Measurements from ENCODE around the gene ACKR3.

Gene ACKR3

DNA sequence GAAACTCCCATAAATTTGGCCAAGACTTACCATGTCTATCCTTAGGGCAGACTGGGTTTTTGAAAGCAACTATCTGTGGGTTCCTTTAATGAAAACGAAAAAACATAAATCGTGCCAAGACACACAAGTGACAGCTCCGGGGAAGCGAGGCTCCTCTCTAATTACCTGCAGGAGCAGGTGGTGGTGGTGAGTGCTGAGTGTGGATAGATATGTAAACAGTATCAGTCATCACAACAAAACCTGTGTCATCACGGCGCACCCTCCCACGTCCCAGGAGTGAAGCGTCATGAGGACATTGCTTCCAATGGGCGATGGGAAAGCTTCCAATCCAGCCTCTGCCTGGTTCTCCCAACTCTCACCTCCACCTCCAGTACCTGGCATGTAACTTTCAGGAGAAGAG, 31.3 kb downstream of the ACKR3 start:
- H3K4me3 ChIP-seq (ENCODE audit: low read length, poor library complexity, severe bottlenecking): no peak overlapping the region
- no peaks in the 10 kb centered on the region for H3K79me2 ChIP-seq (ENCODE audit: insufficient read depth, low read length)
- H2AFZ ChIP-seq (ENCODE audit: low read length): no peak overlapping the region
- H3K9me3 ChIP-seq (ENCODE audit: insufficient read depth, low read depth, low read length): no peaks in the 10 kb centered on the region
- H3K27me3 ChIP-seq (ENCODE audit: insufficient read depth, low read length, poor library complexity, severe bottlenecking): no peaks in the 10 kb centered on the region
- no peaks in the 10 kb centered on the region for H3F3A ChIP-seq (ENCODE audit: low read depth)
- H3K9me2 ChIP-seq (replicated peaks; ENCODE audit: low read depth, low read length): no peaks in the 10 kb centered on the region
- no peaks in the 10 kb centered on the region for H3K36me3 ChIP-seq (ENCODE audit: insufficient read depth, low read length)
- H3K4me2 ChIP-seq (ENCODE audit: low read depth, low read length, poor library complexity, severe bottlenecking): no peak overlapping the region
- no peaks in the 10 kb centered on the region for H4K20me1 ChIP-seq (ENCODE audit: insufficient read depth, low read length, poor library complexity, severe bottlenecking)
- H3K4me1 ChIP-seq (ENCODE audit: insufficient read depth, low read length, poor library complexity, severe bottlenecking): no peaks in the 10 kb centered on the region
- H3K9ac ChIP-seq (ENCODE audit: low read depth, low read length, poor library complexity, severe bottlenecking): no peak overlapping the region
- TF ChIP-seq, protein P1, sequence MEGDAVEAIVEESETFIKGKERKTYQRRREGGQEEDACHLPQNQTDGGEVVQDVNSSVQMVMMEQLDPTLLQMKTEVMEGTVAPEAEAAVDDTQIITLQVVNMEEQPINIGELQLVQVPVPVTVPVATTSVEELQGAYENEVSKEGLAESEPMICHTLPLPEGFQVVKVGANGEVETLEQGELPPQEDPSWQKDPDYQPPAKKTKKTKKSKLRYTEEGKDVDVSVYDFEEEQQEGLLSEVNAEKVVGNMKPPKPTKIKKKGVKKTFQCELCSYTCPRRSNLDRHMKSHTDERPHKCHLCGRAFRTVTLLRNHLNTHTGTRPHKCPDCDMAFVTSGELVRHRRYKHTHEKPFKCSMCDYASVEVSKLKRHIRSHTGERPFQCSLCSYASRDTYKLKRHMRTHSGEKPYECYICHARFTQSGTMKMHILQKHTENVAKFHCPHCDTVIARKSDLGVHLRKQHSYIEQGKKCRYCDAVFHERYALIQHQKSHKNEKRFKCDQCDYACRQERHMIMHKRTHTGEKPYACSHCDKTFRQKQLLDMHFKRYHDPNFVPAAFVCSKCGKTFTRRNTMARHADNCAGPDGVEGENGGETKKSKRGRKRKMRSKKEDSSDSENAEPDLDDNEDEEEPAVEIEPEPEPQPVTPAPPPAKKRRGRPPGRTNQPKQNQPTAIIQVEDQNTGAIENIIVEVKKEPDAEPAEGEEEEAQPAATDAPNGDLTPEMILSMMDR (conservative IDR thresholded peaks at IDR 0.05; ENCODE audit: low read length): no peak
- no peak for TF ChIP-seq EZH2phosphoT487 (IDR thresholded peaks at IDR 0.05; ENCODE audit: borderline replicate concordance)

DNA sequence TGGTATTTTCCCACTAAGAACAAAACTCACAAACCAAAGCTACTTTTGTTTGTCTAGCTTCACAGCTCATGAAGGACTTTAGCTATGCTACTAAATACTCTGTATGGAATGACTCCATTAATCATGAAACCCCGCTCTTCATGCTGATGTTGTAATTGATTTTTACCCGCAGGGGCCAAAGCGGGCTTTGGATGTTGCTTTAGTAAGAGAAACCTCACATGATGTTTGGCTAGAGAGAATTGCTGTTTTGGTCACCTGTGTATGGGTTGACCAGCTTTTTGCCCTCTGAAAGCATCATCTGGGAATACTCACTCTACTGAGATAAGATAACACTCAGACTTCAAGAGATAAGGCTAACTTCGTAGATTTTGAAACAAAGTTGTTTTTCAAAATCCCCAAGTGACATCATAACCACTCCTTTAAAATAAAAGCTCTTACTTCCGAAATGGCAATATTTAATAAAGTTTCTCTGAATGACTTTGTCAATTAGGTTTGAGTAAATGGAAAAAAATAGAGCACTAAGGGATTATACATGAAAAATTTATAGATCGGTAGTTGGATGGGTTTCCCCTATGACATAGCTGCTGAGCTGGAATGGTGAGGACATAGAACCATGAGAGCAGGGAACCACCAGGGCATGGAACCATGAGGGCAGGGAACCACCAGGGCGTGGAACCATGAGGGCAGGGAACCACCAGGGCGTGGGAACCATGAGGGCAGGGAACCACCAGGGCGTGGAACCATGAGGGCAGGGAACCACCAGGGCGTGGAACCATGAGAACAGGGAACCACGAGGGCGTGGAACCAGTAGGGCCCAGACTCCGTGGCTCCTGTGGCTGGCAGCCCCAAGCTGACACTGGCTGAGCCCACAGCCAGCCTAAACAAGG, 31.9 kb downstream of the ACKR3 start:
- Histone ChIP-seq H3K9me2 (replicated peaks; ENCODE audit: low read depth, low read length) (no peaks in the 10 kb centered on the region), H4K20me1 (ENCODE audit: insufficient read depth, low read length, poor library complexity, severe bottlenecking) (no peaks in the 10 kb centered on the region), H3K9me3 (ENCODE audit: insufficient read depth, low read depth, low read length) (no peaks in the 10 kb centered on the region), H3K27me3 (ENCODE audit: insufficient read depth, low read length, poor library complexity, severe bottlenecking) (no peaks in the 10 kb centered on the region), H3K4me3 (ENCODE audit: low read length, poor library complexity, severe bottlenecking) (no peak overlapping the region), H2AFZ (ENCODE audit: low read length) (no peak overlapping the region), H3K4me2 (ENCODE audit: low read depth, low read length, poor library complexity, severe bottlenecking) (no peak overlapping the region), H3F3A (ENCODE audit: low read depth) (no peaks in the 10 kb centered on the region), H3K4me1 (ENCODE audit: insufficient read depth, low read length, poor library complexity, severe bottlenecking) (no peaks in the 10 kb centered on the region), H3K36me3 (ENCODE audit: insufficient read depth, low read length) (no peaks in the 10 kb centered on the region), H3K9ac (ENCODE audit: low read depth, low read length, poor library complexity, severe bottlenecking) (no peak overlapping the region), H3K79me2 (ENCODE audit: insufficient read depth, low read length) (no peaks in the 10 kb centered on the region)
- TF ChIP-seq, protein P1 (conservative IDR thresholded peaks at IDR 0.05; ENCODE audit: low read length): no peak
- TF ChIP-seq EZH2phosphoT487 (IDR thresholded peaks at IDR 0.05; ENCODE audit: borderline replicate concordance): no peak

DNA sequence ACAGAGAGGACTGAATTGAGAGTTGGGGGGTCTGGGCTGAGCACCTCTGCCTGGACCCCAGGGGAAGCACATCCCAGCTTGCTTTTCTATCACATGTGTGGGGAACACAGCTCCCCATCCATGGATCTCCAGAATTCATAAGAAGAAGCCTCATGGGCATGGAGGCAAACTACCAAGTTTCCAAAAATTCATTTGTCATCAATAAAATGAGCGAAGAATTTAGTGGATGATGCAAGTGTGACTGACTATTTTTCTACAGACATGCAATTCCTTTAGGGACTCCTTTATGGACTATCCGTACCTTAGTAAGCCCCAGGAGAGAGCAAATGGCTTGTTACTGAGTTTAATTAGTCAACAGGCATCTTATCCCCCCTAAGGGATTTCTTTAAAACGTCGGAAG, 33.1 kb downstream of the ACKR3 start:
- no peak overlapping the region for H3K4me3 ChIP-seq (ENCODE audit: low read length, poor library complexity, severe bottlenecking)
- H3K9ac ChIP-seq (ENCODE audit: low read depth, low read length, poor library complexity, severe bottlenecking): no peak overlapping the region
- peaks cover 6% of the 10 kb centered on the region for H3K4me1 ChIP-seq (ENCODE audit: insufficient read depth, low read length, poor library complexity, severe bottlenecking)
- no peaks in the 10 kb centered on the region for H3K9me3 ChIP-seq (ENCODE audit: insufficient read depth, low read depth, low read length)
- no peaks in the 10 kb centered on the region for H3K27me3 ChIP-seq (ENCODE audit: insufficient read depth, low read length, poor library complexity, severe bottlenecking)
- no peaks in the 10 kb centered on the region for H3K36me3 ChIP-seq (ENCODE audit: insufficient read depth, low read length)
- H4K20me1 ChIP-seq (ENCODE audit: insufficient read depth, low read length, poor library complexity, severe bottlenecking): no peaks in the 10 kb centered on the region
- H2AFZ ChIP-seq (ENCODE audit: low read length): no peak overlapping the region
- TF ChIP-seq, protein P1 (conservative IDR thresholded peaks at IDR 0.05; ENCODE audit: low read length): no peak
- TF ChIP-seq EZH2phosphoT487 (IDR thresholded peaks at IDR 0.05; ENCODE audit: borderline replicate concordance): no peak
- H3K9me2 ChIP-seq (replicated peaks; ENCODE audit: low read depth, low read length): no peaks in the 10 kb centered on the region
- H3K4me2 ChIP-seq (ENCODE audit: low read depth, low read length, poor library complexity, severe bottlenecking): no peak overlapping the region
- no peaks in the 10 kb centered on the region for H3K79me2 ChIP-seq (ENCODE audit: insufficient read depth, low read length)
- no peaks in the 10 kb centered on the region for H3F3A ChIP-seq (ENCODE audit: low read depth)
